GM20000 (cell line): ENCODE data around the gene CYP3A4.
"Not testable (repeated sequence)": the region's sequence is repeated elsewhere in the genome, so short reads cannot be mapped to it uniquely, and the experiment has no call there.

Source experiments
- DNase-seq: peaks from one replicate; pipeline ENCODE4 v3.0.0; 2012; ENCODE audit warnings: low spot score
- TF ChIP-seq, protein P1 (sequence below): IDR thresholded peaks from 2 replicates; pipeline ENCODE4 v1.5.1; 2012; ENCODE audit warnings: mild to moderate bottlenecking, control low read depth; ENCODE audit errors: extremely low read depth, missing control alignments

CYP3A4 gene

DNA sequence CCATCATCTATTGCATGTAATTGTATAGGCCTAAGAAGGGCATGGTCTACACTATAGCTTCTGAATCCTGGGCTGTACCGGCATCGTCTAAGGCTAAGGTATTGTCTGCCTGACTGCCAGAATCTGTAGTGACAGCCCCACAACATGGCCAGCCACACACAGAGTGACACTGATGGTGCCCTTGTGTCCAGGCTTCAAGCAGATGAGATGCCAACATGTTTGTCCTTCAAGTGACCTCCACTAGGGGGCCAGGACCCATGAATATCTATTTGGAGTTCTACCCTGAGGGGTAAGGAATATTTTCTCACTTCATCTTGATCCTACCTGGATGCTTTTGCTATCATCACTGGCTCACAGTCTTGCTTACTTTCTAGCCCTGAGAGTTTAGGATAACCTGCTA, 50.5 kb downstream of the CYP3A4 start:
- TF ChIP-seq, protein P1, sequence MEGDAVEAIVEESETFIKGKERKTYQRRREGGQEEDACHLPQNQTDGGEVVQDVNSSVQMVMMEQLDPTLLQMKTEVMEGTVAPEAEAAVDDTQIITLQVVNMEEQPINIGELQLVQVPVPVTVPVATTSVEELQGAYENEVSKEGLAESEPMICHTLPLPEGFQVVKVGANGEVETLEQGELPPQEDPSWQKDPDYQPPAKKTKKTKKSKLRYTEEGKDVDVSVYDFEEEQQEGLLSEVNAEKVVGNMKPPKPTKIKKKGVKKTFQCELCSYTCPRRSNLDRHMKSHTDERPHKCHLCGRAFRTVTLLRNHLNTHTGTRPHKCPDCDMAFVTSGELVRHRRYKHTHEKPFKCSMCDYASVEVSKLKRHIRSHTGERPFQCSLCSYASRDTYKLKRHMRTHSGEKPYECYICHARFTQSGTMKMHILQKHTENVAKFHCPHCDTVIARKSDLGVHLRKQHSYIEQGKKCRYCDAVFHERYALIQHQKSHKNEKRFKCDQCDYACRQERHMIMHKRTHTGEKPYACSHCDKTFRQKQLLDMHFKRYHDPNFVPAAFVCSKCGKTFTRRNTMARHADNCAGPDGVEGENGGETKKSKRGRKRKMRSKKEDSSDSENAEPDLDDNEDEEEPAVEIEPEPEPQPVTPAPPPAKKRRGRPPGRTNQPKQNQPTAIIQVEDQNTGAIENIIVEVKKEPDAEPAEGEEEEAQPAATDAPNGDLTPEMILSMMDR, result no peak
- no peak for DNase-seq

DNA sequence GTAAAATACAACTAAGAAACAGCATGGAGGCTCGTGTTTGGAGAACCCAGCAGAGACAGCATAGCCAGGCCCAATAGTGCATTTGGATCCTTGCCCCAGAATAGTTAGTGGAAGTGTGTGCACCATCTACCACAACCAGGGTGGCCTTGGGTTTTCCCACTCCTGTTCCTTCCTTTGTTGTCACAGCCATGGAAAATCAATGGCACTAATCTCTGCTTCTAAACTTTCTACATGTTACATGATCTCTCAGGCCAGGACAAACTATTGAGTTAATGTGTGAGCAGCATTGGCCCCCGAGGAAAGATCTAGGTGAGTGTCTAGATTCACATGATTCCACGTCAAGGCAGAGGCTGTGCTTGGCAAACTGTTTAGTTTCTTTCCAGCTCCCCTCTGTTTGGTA, 51.0 kb downstream of the CYP3A4 start:
- TF ChIP-seq, protein P1, result no peak
- DNase-seq, result no peak

DNA sequence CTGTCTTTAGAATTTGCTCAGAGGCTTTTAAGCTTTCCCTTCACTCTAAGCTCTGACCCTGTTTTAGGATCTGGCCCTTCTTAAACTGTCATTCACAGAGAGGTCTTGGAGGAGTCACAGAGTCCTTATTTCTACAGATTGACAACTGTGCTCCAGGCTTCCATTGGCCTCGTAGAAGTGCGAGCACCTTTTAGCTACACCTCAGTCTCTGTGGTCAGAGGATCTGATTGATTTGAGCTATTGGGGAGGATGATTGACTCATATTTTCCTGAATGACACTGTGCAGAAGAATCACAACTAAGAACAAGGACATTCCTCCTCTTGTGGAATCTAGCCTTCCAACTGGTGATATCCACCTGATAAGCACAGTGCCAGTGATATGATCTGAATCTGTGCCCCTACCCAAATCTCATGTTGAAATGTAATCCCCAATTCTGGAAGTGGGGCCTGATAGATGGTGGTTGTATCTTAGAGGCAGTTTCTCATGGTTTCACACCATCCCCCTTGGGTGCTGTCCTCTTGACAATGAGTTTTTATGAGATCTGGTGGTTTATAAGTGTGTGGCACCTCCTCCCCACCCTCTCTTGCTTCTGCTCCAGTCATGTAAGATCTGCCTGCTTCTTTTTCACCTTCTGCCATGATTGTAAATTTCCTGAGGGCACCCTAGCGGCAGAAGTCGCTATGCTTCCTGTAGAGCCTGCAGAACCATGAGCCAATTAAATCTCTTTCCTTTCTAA, 52.2 kb downstream of the CYP3A4 start:
- TF ChIP-seq, protein P1, result no peak
- no peak for DNase-seq

DNA sequence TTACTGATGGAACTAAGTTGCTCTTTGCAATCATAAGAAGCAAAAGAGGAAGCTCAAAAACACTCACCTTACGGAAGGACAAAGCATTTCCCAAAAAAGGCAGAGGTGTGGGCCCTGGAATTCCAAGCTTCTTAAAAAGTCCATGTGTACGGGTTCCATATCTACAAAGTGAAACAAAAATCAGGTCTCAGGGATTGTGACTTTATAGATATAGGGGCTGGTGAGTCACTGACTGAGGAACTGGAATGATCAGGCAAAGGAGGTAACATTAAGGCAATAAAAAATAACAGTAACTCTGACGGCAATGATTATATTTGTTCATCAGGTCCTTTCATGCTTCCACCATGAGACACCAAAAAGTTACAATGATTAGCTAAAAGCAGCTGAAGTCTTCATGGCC, 53.0 kb downstream of the CYP3A4 start:
- DNase-seq, result no peak
- TF ChIP-seq, protein P1, result no peak

DNA sequence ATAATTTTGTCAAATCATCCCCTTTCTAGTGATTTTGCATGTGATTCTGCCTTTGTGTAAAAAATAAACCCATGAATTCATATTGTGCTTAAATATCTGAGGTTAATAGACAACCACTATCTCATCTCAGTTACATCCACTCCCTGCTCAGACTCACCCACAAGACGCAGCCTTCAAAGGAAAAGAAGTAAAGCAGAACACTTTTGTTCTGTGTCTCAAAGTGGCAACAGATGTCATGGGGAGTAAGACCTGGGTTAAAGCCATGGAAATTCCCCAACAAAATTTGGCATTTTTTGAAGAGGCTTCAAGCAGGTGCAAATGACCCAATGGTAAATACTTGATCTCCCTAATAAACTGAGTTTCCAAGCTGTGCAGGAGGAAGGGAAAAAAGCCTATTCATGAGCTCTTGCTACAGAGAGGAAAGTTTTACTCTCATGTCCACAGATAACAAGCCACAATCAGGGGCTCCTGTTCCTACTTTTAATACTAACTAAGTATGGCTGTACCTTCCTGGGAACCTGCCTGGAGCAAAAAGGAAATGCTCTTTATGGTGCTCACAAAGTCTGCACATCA, 53.7 kb downstream of the CYP3A4 start:
- TF ChIP-seq, protein P1, result no peak

DNA sequence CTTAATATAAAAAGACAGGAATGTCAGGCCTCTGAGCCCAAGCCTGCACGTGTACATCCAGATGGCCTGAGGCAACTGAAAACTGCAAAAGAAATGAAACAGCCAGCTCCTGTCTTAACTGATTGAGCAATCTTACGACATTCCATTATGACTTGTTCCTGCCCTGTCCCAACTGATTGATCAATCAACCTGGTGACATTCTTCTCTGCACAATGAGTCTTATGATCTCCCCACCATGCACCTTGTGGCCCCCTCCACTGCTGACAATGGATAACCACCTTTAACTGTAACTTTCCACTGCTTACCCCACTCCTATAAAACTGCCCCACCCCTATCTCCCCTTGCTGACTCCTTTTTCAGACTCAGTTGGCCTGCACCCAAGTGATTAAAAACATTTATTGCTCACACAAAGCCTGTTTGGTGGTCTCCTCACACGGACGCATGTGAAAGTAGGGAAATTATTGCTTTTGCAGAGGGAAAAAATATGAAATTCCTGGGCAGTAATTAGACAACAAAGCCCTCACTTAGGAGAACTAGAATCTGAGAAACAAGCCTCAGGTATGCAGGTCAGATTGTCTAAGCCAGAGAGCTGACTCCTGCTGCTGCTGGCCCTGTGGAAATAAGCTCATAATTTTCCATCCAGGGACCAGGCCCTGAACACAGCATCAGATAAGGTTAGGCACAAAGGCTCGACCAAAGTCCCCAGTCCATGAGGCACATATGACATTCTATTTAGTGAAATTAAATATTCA, 54.3 kb downstream of the CYP3A4 start:
- no peak for DNase-seq
- TF ChIP-seq, protein P1, result no peak

More for the DNA sequence above, 53.7 kb downstream of the CYP3A4 start:
- no peak for DNase-seq

DNA sequence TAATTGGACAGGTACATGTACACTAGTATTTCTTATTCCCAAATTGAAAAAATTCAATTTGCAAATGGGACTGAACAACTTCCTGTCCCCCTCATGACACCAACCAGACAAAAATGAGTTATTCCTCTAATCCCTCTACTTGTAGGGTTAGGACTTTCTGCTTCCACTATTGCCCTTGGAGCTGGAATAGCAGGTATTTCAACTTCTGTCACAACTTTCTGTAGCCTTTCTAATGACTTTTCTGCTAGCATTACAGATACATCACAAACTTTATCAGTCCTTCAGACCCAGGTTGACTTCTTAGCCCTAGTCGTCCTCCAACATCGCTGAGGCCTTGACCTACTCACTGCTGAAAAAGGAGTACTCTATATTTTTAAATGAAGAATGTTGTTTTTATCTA, 55.4 kb downstream of the CYP3A4 start:
- TF ChIP-seq, protein P1, result no peak
- no peak for DNase-seq

DNA sequence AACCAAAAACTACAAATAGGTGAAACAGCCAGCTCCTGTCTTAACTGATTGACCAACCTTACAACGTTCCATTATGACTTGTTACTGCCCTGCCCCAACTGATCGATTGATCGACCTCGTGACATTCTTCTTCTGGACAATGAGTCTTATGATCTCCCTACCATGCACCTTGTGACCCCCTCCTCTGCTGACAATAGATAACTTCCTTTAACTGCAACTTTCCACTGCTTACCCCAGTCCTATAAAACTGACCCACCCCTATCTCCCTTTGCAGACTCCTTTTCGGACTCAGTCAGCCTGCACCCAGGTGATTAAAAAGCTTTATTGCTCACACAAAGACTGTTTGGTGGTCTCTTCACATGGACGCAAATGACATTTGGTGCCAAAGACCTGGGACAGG, 60.8 kb downstream of the CYP3A4 start:
- not testable (repeated sequence) for DNase-seq
